Panc1 (cell line): ENCODE data around the gene ANAPC5. TPM values are rescaled to one million over a fixed set of nuclear protein-coding genes. Genes with fewer than 3 reads are reported as not detected.

ENCODE experiments used
- ATAC-seq: fragments of 200-7000 bp; cut with Tn5 transposase; 2 replicates; pipeline ENCODE4 v1.9.1; 2020; ENCODE audit warnings: mild to moderate bottlenecking, moderate library complexity
- BruUV-seq: library from RNA; stranded (reverse); fragments of 400-500 nt; replicated peaks from 2 replicates; lab custom pipeline; 2021; lab: Mats Ljungman, UMichigan
- CTCF ChIA-PET: fragments of 300-600 bp; sonication (Branson Sonifier 250); formaldehyde crosslinking; loops from one replicate; lab custom pipeline; 2022; ENCODE audit warnings: antibody characterized with exemption; lab: Charles Lee
- POLR2A ChIA-PET: fragments of 300-600 bp; sonication (Branson Sonifier 250); formaldehyde crosslinking; loops from one replicate; lab custom pipeline; 2022; ENCODE audit warnings: antibody characterized with exemption; lab: Charles Lee
- DNase-seq: peaks from one replicate; pipeline ENCODE4 v3.0.0-alpha.2; 2010; ENCODE audit warnings: low read depth, low spot score
- H3K27ac ChIP-seq: 2 replicates; pipeline ENCODE4 v1.5.1; 2011; ENCODE audit warnings: mild to moderate bottlenecking, low read length, inconsistent platforms
- H3K27me3 ChIP-seq: fragments of 200-500 bp; sonication (Bioruptor generic); 2 replicates; pipeline ENCODE4 v1.6.0; 2014; ENCODE audit warnings: low read length, inconsistent platforms; ENCODE audit not compliant: control insufficient read depth, insufficient read depth
- H3K36me3 ChIP-seq: fragments of 200-500 bp; sonication (Bioruptor generic); 2 replicates; pipeline ENCODE4 v1.5.1; 2014; ENCODE audit warnings: inconsistent platforms, mild to moderate bottlenecking, low read length, moderate library complexity; ENCODE audit not compliant: control insufficient read depth, insufficient read depth
- H3K4me1 ChIP-seq: 2 replicates; pipeline ENCODE4 v1.5.1; 2011; ENCODE audit warnings: inconsistent platforms, mild to moderate bottlenecking, low read length, moderate library complexity; ENCODE audit not compliant: control insufficient read depth, insufficient read depth
- H3K4me3 ChIP-seq, 2 experiments: 2 replicates each; pipeline ENCODE4 v1.5.1; 2011 to 2012; ENCODE audit warnings: low read depth in 2 of 2, low read length in 2 of 2, mild to moderate bottlenecking in 2 of 2, inconsistent platforms in 1 of 2, moderate library complexity in 1 of 2
- H3K9me3 ChIP-seq: fragments of 200-500 bp; sonication (Bioruptor generic); 2 replicates; pipeline ENCODE4 v1.5.1; 2014; ENCODE audit warnings: low read depth, mild to moderate bottlenecking, inconsistent platforms, low read length, moderate library complexity; ENCODE audit not compliant: control insufficient read depth, insufficient read depth
- POLR2AphosphoS5 ChIP-seq: IDR thresholded peaks from 2 replicates; pipeline ENCODE4 v1.6.1; 2012; ENCODE audit warnings: mild to moderate bottlenecking, low read depth, low read length, moderate library complexity
- SIN3A ChIP-seq: IDR thresholded peaks from 2 replicates; pipeline ENCODE4 v1.6.1; 2012; ENCODE audit warnings: low read depth, mild to moderate bottlenecking, low read length, moderate library complexity, borderline replicate concordance; ENCODE audit not compliant: insufficient read depth
- TCF7L2 ChIP-seq: IDR thresholded peaks from 2 replicates; pipeline ENCODE4 v1.6.1; 2011; ENCODE audit warnings: mild to moderate bottlenecking, low read depth, low read length, inconsistent platforms
- in situ Hi-C: cut with HindIII; loops from 2 replicates; pipeline ENCODE4 v1.10.0; 2016; ENCODE audit warnings: low sequenced_read_pairs, low pct_unique_long_range_greater_than_20kb
- intact Hi-C: fragments of 100-400 bp; cut with micrococcal nuclease; formaldehyde crosslinking; loops from one replicate; pipeline ENCODE4 v1.10.0; 2022; ENCODE audit not compliant: unreplicated experiment
- total RNA-seq: library from RNA; stranded (reverse); gene quantifications from one replicate; pipeline ENCODE4 v1.2.1, GENCODE V29; 2021; ENCODE audit not compliant: unreplicated experiment
- TF ChIP-seq, protein P1 (sequence below): fragments of 450-650 bp; IDR thresholded peaks from 2 replicates; pipeline ENCODE4 v1.5.1; 2017; ENCODE audit warnings: mild to moderate bottlenecking
- TF ChIP-seq, protein P2 (sequence below), 2 experiments: IDR thresholded peaks; 2 replicates each; pipeline ENCODE4 v1.6.1; 2011 to 2012; ENCODE audit warnings: low read depth in 2 of 2, control low read depth in 1 of 2, low read length in 1 of 2, mild to moderate bottlenecking in 1 of 2, moderate library complexity in 1 of 2; ENCODE audit not compliant: insufficient read depth in 1 of 2

Gene ANAPC5
- total RNA-seq, 1 experiment from 2014 or later = 101 TPM

DNA sequence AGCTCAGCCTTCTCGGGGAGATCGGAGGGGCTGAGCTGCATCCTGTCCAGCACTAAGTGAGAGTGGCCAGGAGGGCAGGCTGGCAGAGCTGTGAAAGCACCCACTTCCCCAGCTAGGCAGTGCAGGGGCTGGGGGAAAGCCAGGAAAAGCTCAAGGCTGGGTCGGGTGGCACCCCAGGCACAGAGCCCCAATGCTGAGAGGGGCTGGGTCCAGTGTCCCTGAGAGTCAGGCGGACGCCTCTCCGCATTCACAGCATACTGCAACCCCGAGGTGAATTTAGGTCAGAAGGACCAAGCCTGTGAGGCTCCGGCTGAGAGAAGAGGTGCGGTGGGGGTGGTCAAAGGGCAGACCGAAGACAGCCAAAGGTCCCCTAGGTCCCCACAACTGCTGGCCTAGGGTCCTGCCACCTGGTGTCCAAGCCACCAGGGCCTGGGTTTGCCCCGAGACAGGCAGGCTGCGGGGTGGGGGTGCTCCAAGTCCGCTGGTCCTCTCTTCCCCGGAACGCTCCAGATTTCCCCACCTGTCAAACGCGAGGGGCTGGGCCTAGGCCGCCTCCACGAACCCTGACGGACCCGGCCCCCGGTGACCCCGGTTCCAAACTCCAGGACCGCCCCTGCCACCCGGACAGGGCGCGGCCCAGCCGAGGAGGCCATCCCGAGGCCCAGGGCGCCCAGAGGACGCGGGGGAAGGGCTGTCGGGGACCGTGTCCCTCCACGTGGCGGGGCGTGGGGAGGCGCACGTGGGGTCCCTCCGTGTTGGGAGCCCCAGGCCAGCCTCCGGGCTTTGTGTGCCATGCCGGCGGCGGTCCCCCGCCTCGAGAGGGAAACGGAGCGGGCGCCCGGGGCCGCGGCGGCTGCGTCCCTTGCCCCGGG is 56.2 kb downstream of the ANAPC5 start:
- CTCF ChIA-PET = no interaction called here
- ATAC-seq = peak; percentile 53
- Histone ChIP-seq H3K27ac (peak overlapping the region; percentile 85), H3K27me3 (no peaks in the 10 kb centered on the region), H3K4me1 (peaks cover 9% of the 10 kb centered on the region), H3K4me3 (peak overlapping the region; percentile 77 to 92), H3K9me3 (no peaks in the 10 kb centered on the region), H3K36me3 (peaks cover 3% of the 10 kb centered on the region; the same call in 1 of the 2 replicates)
- intact Hi-C loops (no loop called here), in situ Hi-C loops (no loop called here)
- DNase-seq = no peak
- POLR2A ChIA-PET = interaction anchor here (0.6 kb wide), 1 partner anchor 101 kb away, joined by 3 read pairs; no protein-coding TSS in a partner anchor
- 0 out of 2 replicates have a peak, but pooled peaks have one; percentile 77 for TF ChIP-seq SIN3A
- TF ChIP-seq, protein P1, sequence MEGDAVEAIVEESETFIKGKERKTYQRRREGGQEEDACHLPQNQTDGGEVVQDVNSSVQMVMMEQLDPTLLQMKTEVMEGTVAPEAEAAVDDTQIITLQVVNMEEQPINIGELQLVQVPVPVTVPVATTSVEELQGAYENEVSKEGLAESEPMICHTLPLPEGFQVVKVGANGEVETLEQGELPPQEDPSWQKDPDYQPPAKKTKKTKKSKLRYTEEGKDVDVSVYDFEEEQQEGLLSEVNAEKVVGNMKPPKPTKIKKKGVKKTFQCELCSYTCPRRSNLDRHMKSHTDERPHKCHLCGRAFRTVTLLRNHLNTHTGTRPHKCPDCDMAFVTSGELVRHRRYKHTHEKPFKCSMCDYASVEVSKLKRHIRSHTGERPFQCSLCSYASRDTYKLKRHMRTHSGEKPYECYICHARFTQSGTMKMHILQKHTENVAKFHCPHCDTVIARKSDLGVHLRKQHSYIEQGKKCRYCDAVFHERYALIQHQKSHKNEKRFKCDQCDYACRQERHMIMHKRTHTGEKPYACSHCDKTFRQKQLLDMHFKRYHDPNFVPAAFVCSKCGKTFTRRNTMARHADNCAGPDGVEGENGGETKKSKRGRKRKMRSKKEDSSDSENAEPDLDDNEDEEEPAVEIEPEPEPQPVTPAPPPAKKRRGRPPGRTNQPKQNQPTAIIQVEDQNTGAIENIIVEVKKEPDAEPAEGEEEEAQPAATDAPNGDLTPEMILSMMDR = no peak
- no TSS peak for BruUV-seq

DNA sequence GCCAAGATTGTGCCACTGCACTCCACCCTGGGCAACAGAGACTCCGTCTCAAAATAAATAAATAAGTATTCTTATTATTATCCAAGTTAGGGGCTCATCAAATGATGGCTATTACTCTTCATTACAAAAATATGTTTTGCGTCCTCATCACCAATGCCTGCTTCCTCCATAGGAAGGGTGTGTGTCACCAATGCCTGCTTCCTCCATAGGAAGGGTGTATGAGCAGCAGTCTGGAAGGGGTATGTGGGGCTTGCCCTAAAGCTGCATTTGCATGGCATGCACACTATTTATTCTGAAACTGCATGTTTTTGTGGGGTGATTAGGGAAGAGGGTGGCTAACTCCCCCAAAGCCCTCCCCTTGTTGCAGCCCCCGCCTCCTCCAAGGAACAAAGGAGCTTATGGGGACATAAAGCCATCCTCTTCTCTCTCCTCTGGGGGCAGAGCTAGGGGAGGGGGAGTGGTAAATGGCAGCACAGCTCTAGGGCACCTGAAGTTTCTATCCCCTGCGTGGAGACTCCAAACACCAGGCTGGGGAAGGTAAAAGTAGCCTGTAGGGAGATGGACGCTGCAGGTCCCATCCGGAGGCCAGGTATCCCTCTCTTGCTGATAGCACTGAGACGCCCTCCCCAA is 57.0 kb downstream of the ANAPC5 start:
- no peak for ATAC-seq
- peak overlapping the region; percentile 85 for H3K27ac ChIP-seq
- no TSS peak for BruUV-seq
- DNase-seq = no peak
- H3K4me3 ChIP-seq = peak overlapping the region; percentile 77 to 92
- H3K9me3 ChIP-seq = no peaks in the 10 kb centered on the region
- H3K27me3 ChIP-seq = no peaks in the 10 kb centered on the region
- POLR2A ChIA-PET = interaction anchor here (0.6 kb wide), 1 partner anchor 102 kb away, joined by 3 read pairs; no protein-coding TSS in a partner anchor
- intact Hi-C loops (no loop called here), in situ Hi-C loops (no loop called here)
- TF ChIP-seq TCF7L2 (no peak), SIN3A (no peak), POLR2AphosphoS5 (no peak)
- TF ChIP-seq, protein P1 = no peak
- TF ChIP-seq, protein P2, sequence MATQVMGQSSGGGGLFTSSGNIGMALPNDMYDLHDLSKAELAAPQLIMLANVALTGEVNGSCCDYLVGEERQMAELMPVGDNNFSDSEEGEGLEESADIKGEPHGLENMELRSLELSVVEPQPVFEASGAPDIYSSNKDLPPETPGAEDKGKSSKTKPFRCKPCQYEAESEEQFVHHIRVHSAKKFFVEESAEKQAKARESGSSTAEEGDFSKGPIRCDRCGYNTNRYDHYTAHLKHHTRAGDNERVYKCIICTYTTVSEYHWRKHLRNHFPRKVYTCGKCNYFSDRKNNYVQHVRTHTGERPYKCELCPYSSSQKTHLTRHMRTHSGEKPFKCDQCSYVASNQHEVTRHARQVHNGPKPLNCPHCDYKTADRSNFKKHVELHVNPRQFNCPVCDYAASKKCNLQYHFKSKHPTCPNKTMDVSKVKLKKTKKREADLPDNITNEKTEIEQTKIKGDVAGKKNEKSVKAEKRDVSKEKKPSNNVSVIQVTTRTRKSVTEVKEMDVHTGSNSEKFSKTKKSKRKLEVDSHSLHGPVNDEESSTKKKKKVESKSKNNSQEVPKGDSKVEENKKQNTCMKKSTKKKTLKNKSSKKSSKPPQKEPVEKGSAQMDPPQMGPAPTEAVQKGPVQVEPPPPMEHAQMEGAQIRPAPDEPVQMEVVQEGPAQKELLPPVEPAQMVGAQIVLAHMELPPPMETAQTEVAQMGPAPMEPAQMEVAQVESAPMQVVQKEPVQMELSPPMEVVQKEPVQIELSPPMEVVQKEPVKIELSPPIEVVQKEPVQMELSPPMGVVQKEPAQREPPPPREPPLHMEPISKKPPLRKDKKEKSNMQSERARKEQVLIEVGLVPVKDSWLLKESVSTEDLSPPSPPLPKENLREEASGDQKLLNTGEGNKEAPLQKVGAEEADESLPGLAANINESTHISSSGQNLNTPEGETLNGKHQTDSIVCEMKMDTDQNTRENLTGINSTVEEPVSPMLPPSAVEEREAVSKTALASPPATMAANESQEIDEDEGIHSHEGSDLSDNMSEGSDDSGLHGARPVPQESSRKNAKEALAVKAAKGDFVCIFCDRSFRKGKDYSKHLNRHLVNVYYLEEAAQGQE (IDR thresholded peaks at IDR 0.05; ENCODE audit: insufficient read depth in 1 of 2, low read depth in 2 of 2, low read length in 1 of 2) = no peak
- CTCF ChIA-PET = no interaction called here
- H3K4me1 ChIP-seq = peaks cover 9% of the 10 kb centered on the region; the same call in 1 of the 2 replicates
- peaks cover 3% of the 10 kb centered on the region; the same call in 1 of the 2 replicates for H3K36me3 ChIP-seq
